ENCODE measurements around the gene YWHAQ.
"Not testable (repeated sequence)": the region's sequence is repeated elsewhere in the genome, so short reads cannot be mapped to it uniquely, and the experiment has no call there.

- not testable (repeated sequence) for TF ChIP-seq CTCF (IDR thresholded peaks at IDR 0.05); EP300 (IDR thresholded peaks at IDR 0.05); POLR2A (IDR thresholded peaks at IDR 0.05; ENCODE audit: low read depth); POLR2AphosphoS5 (IDR thresholded peaks at IDR 0.05)
Observed at GRCh38 chr2:9595256-9595655, 35.5 kb downstream of the YWHAQ start.
